ENCODE data around the gene HOXA6. TPM values are rescaled to one million over a fixed set of nuclear protein-coding genes. Genes with fewer than 3 reads are reported as not detected.

The HOXA6 gene
- total and polyA plus RNA-seq, 2 experiments from 2014 or later = not detected

- no peak overlapping the region for H3K27ac ChIP-seq
- H3K4me1 ChIP-seq (ENCODE audit: low read depth) = peaks cover 2% of the 10 kb centered on the region
- DNase-seq (ENCODE audit: low read depth in 1 of 2, low spot score in 1 of 2) = no peak
- TF ChIP-seq CTCF (IDR thresholded peaks at IDR 0.05; ENCODE audit: low read depth, low read length) = no peak
- no peaks in the 10 kb centered on the region for H3K36me3 ChIP-seq
- H3K4me3 ChIP-seq = no peak overlapping the region
- H3K27me3 ChIP-seq = peaks cover 100% of the 10 kb centered on the region
- H3K9me3 ChIP-seq (ENCODE audit: low read depth) = no peaks in the 10 kb centered on the region
Measured at GRCh38 chr7:27164367-27165088, 17.0 kb upstream of the HOXA6 start.

DNA sequence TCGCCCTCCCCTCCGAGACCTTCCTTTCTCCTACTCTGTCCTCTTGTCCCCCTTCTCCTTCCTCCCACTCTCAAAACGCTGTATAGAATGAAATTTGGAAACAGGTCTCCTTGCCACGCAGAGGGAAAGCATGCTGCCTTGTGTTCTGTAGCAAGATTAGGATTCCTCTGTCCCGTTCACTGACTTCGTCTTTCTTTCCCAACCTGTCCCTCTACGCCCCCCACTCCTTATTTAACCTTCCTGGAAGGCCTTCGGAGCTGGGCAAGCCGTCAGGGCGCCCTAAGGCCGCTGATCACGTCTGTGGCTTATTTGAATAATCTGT is 16.4 kb upstream of the HOXA6 start:
- no peaks in the 10 kb centered on the region for H3K36me3 ChIP-seq
- H3K9me3 ChIP-seq (ENCODE audit: low read depth) = no peaks in the 10 kb centered on the region
- no peaks in the 10 kb centered on the region for H3K4me1 ChIP-seq (ENCODE audit: low read depth)
- no peak for DNase-seq (ENCODE audit: low read depth in 1 of 2, low spot score in 1 of 2)
- H3K27ac ChIP-seq = no peak overlapping the region
- no peak for TF ChIP-seq CTCF (IDR thresholded peaks at IDR 0.05; ENCODE audit: low read depth, low read length)
- no peak overlapping the region for H3K4me3 ChIP-seq
- H3K27me3 ChIP-seq = peaks cover 100% of the 10 kb centered on the region

DNA sequence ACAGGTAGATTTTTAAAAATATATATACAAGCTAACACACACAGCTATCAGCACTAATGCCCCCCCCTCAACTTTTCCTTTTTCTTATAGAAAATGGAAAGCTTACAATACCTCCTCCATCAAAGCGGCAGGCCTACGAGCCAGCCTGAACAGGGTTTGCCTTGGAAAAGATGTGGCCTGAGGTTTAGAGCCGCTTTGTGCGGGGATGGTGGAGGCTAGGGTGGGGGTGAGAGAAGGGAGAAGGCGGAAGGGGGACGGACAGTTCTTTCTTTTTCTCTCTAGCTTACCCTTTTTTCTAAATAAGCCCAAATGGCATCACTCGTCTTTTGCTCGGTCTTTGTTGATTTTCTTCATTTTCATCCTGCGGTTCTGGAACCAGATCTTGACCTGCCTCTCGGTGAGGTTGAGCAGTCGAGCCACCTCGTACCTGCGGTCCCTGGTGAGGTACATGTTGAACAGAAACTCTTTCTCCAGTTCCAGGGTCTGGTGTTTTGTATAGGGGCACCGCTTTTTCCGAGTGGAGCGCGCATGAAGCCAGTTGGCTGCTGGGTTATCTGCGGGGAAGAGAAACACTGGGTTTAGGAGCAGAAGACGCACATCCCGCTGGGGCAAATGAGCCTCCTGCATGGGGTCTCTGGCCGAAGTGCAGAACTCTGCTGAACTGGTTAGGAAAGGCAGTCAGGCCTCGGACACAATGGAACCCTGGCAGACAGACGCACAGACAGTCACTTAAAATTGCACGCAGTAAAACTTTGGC is 15.9 kb upstream of the HOXA6 start:
- H3K36me3 ChIP-seq = no peaks in the 10 kb centered on the region
- H3K4me3 ChIP-seq = no peak overlapping the region
- no peaks in the 10 kb centered on the region for H3K4me1 ChIP-seq (ENCODE audit: low read depth)
- H3K27me3 ChIP-seq = peaks cover 100% of the 10 kb centered on the region
- H3K9me3 ChIP-seq (ENCODE audit: low read depth) = no peaks in the 10 kb centered on the region
- no peak for DNase-seq (ENCODE audit: low read depth in 1 of 2, low spot score in 1 of 2)
- TF ChIP-seq CTCF (IDR thresholded peaks at IDR 0.05; ENCODE audit: low read depth, low read length) = no peak
- H3K27ac ChIP-seq = no peak overlapping the region

DNA sequence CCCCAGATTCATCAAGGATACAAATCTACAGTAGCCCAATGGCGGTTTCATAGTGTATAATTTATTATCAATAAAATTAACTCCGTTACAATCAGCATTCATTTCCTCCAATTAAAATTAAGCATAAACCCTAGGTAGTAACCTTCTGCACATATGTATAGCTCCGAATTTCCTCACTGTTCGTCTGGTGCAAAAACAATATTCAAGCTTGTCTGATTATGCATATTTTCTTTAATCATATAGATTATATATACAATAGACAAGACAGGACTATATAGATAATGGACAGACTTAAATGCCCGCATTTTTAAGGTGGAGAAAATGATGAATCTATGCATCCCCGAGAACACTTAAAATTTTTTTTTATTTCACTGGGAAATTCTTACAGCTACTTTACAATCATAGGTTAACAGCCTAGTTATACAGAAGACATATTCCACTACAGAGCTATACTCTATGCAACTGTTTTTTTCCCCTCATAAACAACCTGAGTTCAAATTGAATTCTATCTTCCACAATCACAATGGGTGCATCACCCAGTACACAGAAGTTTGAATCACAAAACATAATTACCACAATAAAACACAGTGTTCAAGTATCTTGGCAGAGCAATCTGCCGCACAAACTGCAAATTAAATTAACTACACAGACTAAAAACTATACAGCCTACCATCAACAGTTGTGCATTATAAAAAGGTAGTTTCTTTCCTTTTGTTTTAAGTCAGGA is 15.2 kb upstream of the HOXA6 start:
- no peaks in the 10 kb centered on the region for H3K9me3 ChIP-seq (ENCODE audit: low read depth)
- no peak for TF ChIP-seq CTCF (IDR thresholded peaks at IDR 0.05; ENCODE audit: low read depth, low read length)
- no peak for DNase-seq (ENCODE audit: low read depth in 1 of 2, low spot score in 1 of 2)
- no peak overlapping the region for H3K4me3 ChIP-seq
- H3K4me1 ChIP-seq (ENCODE audit: low read depth) = no peaks in the 10 kb centered on the region
- H3K36me3 ChIP-seq = no peaks in the 10 kb centered on the region
- H3K27me3 ChIP-seq = peaks cover 100% of the 10 kb centered on the region
- H3K27ac ChIP-seq = no peak overlapping the region

- Histone ChIP-seq H3K36me3 (no peaks in the 10 kb centered on the region), H3K9me3 (ENCODE audit: low read depth) (no peaks in the 10 kb centered on the region), H3K4me3 (peak overlapping the region; percentile 45), H3K4me1 (ENCODE audit: low read depth) (no peaks in the 10 kb centered on the region), H3K27me3 (peaks cover 100% of the 10 kb centered on the region), H3K27ac (no peak overlapping the region)
- no peak for TF ChIP-seq CTCF (IDR thresholded peaks at IDR 0.05; ENCODE audit: low read depth, low read length)
- no peak for DNase-seq (ENCODE audit: low read depth in 1 of 2, low spot score in 1 of 2)
Measured at GRCh38 chr7:27161721-27162560, 14.4 kb upstream of the HOXA6 start.

All from cardiac muscle cell (in vitro differentiated cells and primary cell).